OCI-LY3 (cell line): ENCODE measurements around the gene ARHGAP15.

Source experiments
- H2AFZ ChIP-seq: fragments of 200-600, 300-600 bp; shearing (Covaris generic); 2 replicates; pipeline ENCODE4 v1.6.0; 2014; ENCODE audit warnings: antibody characterized with exemption, low read depth, low read length
- H3K27ac ChIP-seq: fragments of 200-600, 300-600 bp; sonication (generic); 2 replicates; pipeline ENCODE4 v1.5.1; 2014; ENCODE audit warnings: mild to moderate bottlenecking, low read length, moderate library complexity, mixed read lengths
- H3K27me3 ChIP-seq: fragments of 200-600, 300-600 bp; sonication (generic); 2 replicates; pipeline ENCODE4 v1.6.1; 2014; ENCODE audit warnings: low read depth, low read length, mixed read lengths
- H3K36me3 ChIP-seq: fragments of 200-600, 300-600 bp; sonication (generic); replicated peaks from 2 replicates; pipeline ENCODE3; 2014; ENCODE audit warnings: low read depth, low read length, mixed read lengths
- H3K4me1 ChIP-seq: fragments of 300-600, 200-600 bp; sonication (generic); 2 replicates; pipeline ENCODE4 v1.6.1; 2014; ENCODE audit warnings: low read length, mixed read lengths
- H3K4me2 ChIP-seq: fragments of 200-600, 300-600 bp; sonication (generic); 2 replicates; pipeline ENCODE4 v1.6.1; 2014; ENCODE audit warnings: low read length, mixed read lengths
- H3K4me3 ChIP-seq: fragments of 300-600, 200-600 bp; sonication (generic); 2 replicates; pipeline ENCODE4 v1.5.1; 2014; ENCODE audit warnings: antibody characterized with exemption, mild to moderate bottlenecking, low read length, moderate library complexity
- H3K79me2 ChIP-seq: fragments of 300-600, 200-600 bp; shearing (Covaris generic); 2 replicates; pipeline ENCODE4 v1.6.1; 2014; ENCODE audit warnings: mild to moderate bottlenecking, low read length, mixed read lengths
- H3K9ac ChIP-seq: fragments of 300-600, 200-600 bp; shearing (Covaris generic); 2 replicates; pipeline ENCODE4 v1.6.0; 2014; ENCODE audit warnings: mild to moderate bottlenecking, low read length, moderate library complexity
- H3K9me3 ChIP-seq: fragments of 200-600, 300-600 bp; shearing (Covaris generic); 2 replicates; pipeline ENCODE4 v1.6.1; 2014; ENCODE audit warnings: low read length, mixed read lengths; ENCODE audit not compliant: insufficient read depth
- H4K20me1 ChIP-seq: fragments of 200-600, 300-600 bp; sonication (generic); 2 replicates; pipeline ENCODE4 v1.6.1; 2016; ENCODE audit warnings: low read length, mixed read lengths; ENCODE audit not compliant: insufficient read depth
- EZH2phosphoT487 ChIP-seq: fragments of 200-600 bp; shearing (Covaris generic); IDR thresholded peaks from 2 replicates; pipeline ENCODE4 v1.6.1; 2018; ENCODE audit warnings: antibody characterized with exemption, mixed run types, low read depth
- TF ChIP-seq, protein P1 (sequence below): fragments of 200-600, 300-600 bp; sonication (generic); IDR thresholded peaks from 2 replicates; pipeline ENCODE4 v1.5.1; 2014; ENCODE audit warnings: antibody characterized with exemption, low read length, low read depth

ARHGAP15 gene

DNA sequence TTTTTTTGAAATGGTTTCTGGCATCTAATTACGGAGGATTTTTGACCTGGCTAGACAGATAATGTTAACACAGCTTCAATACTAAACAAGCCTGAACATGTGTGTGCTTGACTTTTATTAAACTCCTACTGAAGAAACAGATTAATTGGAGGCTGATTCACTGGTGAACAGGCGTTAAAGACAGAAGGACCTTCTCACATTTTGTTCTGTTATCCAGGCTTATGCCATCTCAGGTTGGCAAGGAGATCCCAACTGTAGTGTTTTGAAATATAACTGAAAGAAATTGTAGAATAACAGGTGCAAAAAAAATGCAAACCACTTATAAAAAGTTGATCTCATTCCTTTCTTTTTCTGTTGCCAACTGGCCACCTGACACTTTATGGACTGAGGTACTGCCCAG lies 269.6 kb downstream of the ARHGAP15 start:
- Histone ChIP-seq H3K4me3 (no peak overlapping the region), H3K9me3 (no peaks in the 10 kb centered on the region), H3K4me1 (peaks cover 13% of the 10 kb centered on the region), H3K27ac (no peak overlapping the region), H4K20me1 (peaks cover 8% of the 10 kb centered on the region; the same call in 1 of the 2 replicates), H3K79me2 (no peaks in the 10 kb centered on the region), H2AFZ (no peak overlapping the region), H3K9ac (no peak overlapping the region), H3K4me2 (no peak overlapping the region), H3K36me3 (no peaks in the 10 kb centered on the region), H3K27me3 (no peaks in the 10 kb centered on the region)
- TF ChIP-seq, protein P1, sequence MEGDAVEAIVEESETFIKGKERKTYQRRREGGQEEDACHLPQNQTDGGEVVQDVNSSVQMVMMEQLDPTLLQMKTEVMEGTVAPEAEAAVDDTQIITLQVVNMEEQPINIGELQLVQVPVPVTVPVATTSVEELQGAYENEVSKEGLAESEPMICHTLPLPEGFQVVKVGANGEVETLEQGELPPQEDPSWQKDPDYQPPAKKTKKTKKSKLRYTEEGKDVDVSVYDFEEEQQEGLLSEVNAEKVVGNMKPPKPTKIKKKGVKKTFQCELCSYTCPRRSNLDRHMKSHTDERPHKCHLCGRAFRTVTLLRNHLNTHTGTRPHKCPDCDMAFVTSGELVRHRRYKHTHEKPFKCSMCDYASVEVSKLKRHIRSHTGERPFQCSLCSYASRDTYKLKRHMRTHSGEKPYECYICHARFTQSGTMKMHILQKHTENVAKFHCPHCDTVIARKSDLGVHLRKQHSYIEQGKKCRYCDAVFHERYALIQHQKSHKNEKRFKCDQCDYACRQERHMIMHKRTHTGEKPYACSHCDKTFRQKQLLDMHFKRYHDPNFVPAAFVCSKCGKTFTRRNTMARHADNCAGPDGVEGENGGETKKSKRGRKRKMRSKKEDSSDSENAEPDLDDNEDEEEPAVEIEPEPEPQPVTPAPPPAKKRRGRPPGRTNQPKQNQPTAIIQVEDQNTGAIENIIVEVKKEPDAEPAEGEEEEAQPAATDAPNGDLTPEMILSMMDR: no peak
- no peak for TF ChIP-seq EZH2phosphoT487

DNA sequence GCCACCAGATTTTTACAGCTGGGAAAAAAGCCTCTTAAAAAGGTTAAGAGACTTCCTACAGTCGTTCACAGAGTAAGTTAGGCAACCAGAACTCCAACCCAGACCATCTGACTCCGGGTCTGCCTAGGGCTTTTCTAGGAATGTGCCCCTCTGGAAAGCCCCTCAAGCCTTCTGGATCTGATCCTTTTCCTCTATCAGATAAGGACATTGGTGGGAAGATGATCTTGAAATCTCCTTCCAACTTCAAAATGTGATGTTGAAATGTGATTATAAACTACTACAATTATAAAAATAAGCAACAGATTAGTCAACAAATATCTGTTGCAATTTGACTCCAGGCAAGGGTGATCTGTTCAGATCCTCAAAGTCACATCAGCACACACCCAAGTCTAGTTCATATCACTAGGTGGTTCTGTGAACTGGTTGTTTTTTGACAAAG lies 270.4 kb downstream of the ARHGAP15 start:
- Histone ChIP-seq H3K79me2 (no peaks in the 10 kb centered on the region), H3K4me3 (no peak overlapping the region), H3K4me1 (peaks cover 13% of the 10 kb centered on the region), H3K27ac (no peak overlapping the region), H4K20me1 (0 out of 2 replicates have a peak, but pooled peaks cover 8% of the 10 kb centered on the region), H3K9me3 (no peaks in the 10 kb centered on the region), H3K36me3 (no peaks in the 10 kb centered on the region), H3K4me2 (no peak overlapping the region), H3K9ac (no peak overlapping the region), H2AFZ (no peak overlapping the region), H3K27me3 (no peaks in the 10 kb centered on the region)
- TF ChIP-seq, protein P1: no peak
- TF ChIP-seq EZH2phosphoT487: no peak

DNA sequence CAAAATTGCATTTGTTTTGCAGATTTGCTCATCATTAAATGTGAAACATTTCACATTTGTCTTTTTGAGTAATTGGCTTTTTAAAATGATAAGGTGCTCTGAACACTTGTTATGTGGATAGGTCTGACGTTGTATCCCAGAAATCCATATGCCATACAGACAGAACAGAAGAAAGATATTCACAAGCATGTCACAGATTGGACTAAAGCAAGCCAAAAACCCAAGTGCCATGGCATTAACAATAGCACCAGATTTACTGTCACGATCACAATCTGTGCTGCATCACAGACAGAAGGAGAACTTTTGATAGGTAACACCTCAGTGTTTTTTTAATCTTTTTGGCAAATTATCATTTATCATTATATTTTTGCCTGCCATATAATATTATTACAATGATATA lies 272.6 kb downstream of the ARHGAP15 start:
- Histone ChIP-seq H3K4me1 (peaks cover 13% of the 10 kb centered on the region), H3K27ac (no peak overlapping the region), H3K27me3 (no peaks in the 10 kb centered on the region), H3K4me2 (no peak overlapping the region), H3K79me2 (no peaks in the 10 kb centered on the region), H3K36me3 (no peaks in the 10 kb centered on the region), H2AFZ (no peak overlapping the region), H3K9ac (no peak overlapping the region), H3K4me3 (no peak overlapping the region), H3K9me3 (no peaks in the 10 kb centered on the region), H4K20me1 (0 out of 2 replicates have a peak, but pooled peaks cover 6% of the 10 kb centered on the region)
- TF ChIP-seq EZH2phosphoT487: no peak
- TF ChIP-seq, protein P1: no peak

- Histone ChIP-seq H3K36me3 (peaks cover 2% of the 10 kb centered on the region), H3K4me1 (peaks cover 11% of the 10 kb centered on the region), H3K27ac (no peak overlapping the region), H3K79me2 (no peaks in the 10 kb centered on the region), H3K27me3 (no peaks in the 10 kb centered on the region), H3K9ac (no peak overlapping the region), H3K4me3 (no peak overlapping the region), H4K20me1 (0 out of 2 replicates have a peak, but pooled peaks cover 5% of the 10 kb centered on the region), H3K9me3 (no peaks in the 10 kb centered on the region), H2AFZ (no peak overlapping the region), H3K4me2 (no peak overlapping the region)
- TF ChIP-seq, protein P1: no peak
- TF ChIP-seq EZH2phosphoT487: no peak
These were observed 273.2 kb downstream of the ARHGAP15 start for GRCh38 chr2:143402451-143402850.
